WTC11 (cell line): Measurements from ENCODE around the gene BLOC1S1. TPM values are rescaled to one million over a fixed set of nuclear protein-coding genes. Genes with fewer than 3 reads are reported as not detected.

Experiments used
- ATAC-seq: fragments of 200-7000 bp; cut with Tn5 transposase; 2 replicates; pipeline ENCODE4 v1.10.0; 2021; ENCODE audit warnings: mild to moderate bottlenecking, moderate library complexity
- CTCF ChIA-PET: fragments of 300-600 bp; sonication (Branson Sonifier 250); formaldehyde crosslinking; loops from one replicate; lab custom pipeline; 2021; ENCODE audit warnings: antibody characterized with exemption; lab: Charles Lee
- POLR2A ChIA-PET: fragments of 350-600 bp; sonication (Branson Sonifier 250); formaldehyde crosslinking; loops from one replicate; lab custom pipeline; 2021; ENCODE audit warnings: antibody characterized with exemption; lab: Charles Lee
- DNase-seq: peaks from one replicate; pipeline ENCODE4 v3.0.0; 2021; ENCODE audit warnings: low spot score
- H3K27ac Mint-ChIP-seq: 2 replicates; pipeline ENCODE4 v1.8.0; 2021; ENCODE audit warnings: mixed read lengths
- H3K27me3 Mint-ChIP-seq: 2 replicates; pipeline ENCODE4 v1.8.0; 2021; ENCODE audit warnings: low read depth, mild to moderate bottlenecking, moderate library complexity, mixed read lengths
- H3K36me3 Mint-ChIP-seq: 2 replicates; pipeline ENCODE4 v1.8.0; 2021; ENCODE audit warnings: mixed read lengths
- H3K4me1 Mint-ChIP-seq: 2 replicates; pipeline ENCODE4 v1.8.0; 2022; ENCODE audit warnings: mixed read lengths
- H3K4me3 Mint-ChIP-seq: 2 replicates; pipeline ENCODE4 v1.8.0; 2021; ENCODE audit warnings: mild to moderate bottlenecking, moderate library complexity, mixed read lengths
- H3K9me3 Mint-ChIP-seq: 2 replicates; pipeline ENCODE4 v1.8.0; 2021; ENCODE audit warnings: mixed read lengths
- ATF1 ChIP-seq: sonication (generic); formaldehyde crosslinking; IDR thresholded peaks from 2 replicates; pipeline ENCODE4 v1.8.1; 2023; ENCODE audit warnings: mild to moderate bottlenecking, moderate library complexity, missing genetic modification reagents
- CREB1 ChIP-seq: sonication (generic); formaldehyde crosslinking; IDR thresholded peaks from 2 replicates; pipeline ENCODE4 v1.8.0; 2023; ENCODE audit warnings: mild to moderate bottlenecking, missing genetic modification reagents
- FOXP1 ChIP-seq: sonication (generic); formaldehyde crosslinking; IDR thresholded peaks from 2 replicates; pipeline ENCODE4 v1.8.0; 2022; ENCODE audit warnings: missing genetic modification reagents, mild to moderate bottlenecking, moderate library complexity, borderline replicate concordance
- GABPB1 ChIP-seq: sonication (generic); formaldehyde crosslinking; IDR thresholded peaks from 2 replicates; pipeline ENCODE4 v1.8.1; 2023; ENCODE audit warnings: mild to moderate bottlenecking, missing genetic modification reagents
- NFYB ChIP-seq: sonication (generic); formaldehyde crosslinking; conservative IDR thresholded peaks from 2 replicates; pipeline ENCODE4 v1.8.0; 2022; ENCODE audit warnings: low read depth, missing genetic modification reagents
- RELA ChIP-seq: sonication (generic); formaldehyde crosslinking; IDR thresholded peaks from 2 replicates; pipeline ENCODE4 v1.8.1; 2022; ENCODE audit warnings: missing genetic modification reagents, mild to moderate bottlenecking, borderline replicate concordance
- RORB ChIP-seq: fragments of 250-450 bp; sonication (Bioruptor Pico); IDR thresholded peaks from 2 replicates; pipeline ENCODE4 v1.9.0; 2021; ENCODE audit warnings: mild to moderate bottlenecking
- SMAD3 ChIP-seq: sonication (generic); formaldehyde crosslinking; IDR thresholded peaks from 2 replicates; pipeline ENCODE4 v1.8.0; 2022; ENCODE audit warnings: missing genetic modification reagents, mild to moderate bottlenecking, borderline replicate concordance
- SMAD4 ChIP-seq: sonication (generic); formaldehyde crosslinking; IDR thresholded peaks from 2 replicates; pipeline ENCODE4 v1.8.0; 2022; ENCODE audit warnings: mild to moderate bottlenecking, missing genetic modification reagents
- TEAD1 ChIP-seq: sonication (generic); formaldehyde crosslinking; IDR thresholded peaks from 2 replicates; pipeline ENCODE4 v1.8.0; 2022; ENCODE audit warnings: mild to moderate bottlenecking, missing genetic modification reagents
- TEAD4 ChIP-seq: sonication (generic); formaldehyde crosslinking; IDR thresholded peaks from 2 replicates; pipeline ENCODE4 v1.8.0; 2022; ENCODE audit warnings: mild to moderate bottlenecking, missing genetic modification reagents
- ZNF138 ChIP-seq: sonication (generic); formaldehyde crosslinking; conservative IDR thresholded peaks from 2 replicates; pipeline ENCODE4 v1.8.1; 2022; ENCODE audit warnings: mild to moderate bottlenecking, moderate library complexity, missing genetic modification reagents
- ZNF317 ChIP-seq: sonication (generic); formaldehyde crosslinking; IDR thresholded peaks from 2 replicates; pipeline ENCODE4 v1.8.1; 2023; ENCODE audit warnings: low read depth, mild to moderate bottlenecking, moderate library complexity, missing genetic modification reagents, borderline replicate concordance
- total RNA-seq: library from RNA; stranded (reverse); gene quantifications from 3 replicates; pipeline ENCODE4 v1.2.3, GENCODE V29; 2021
- TF ChIP-seq, protein P1 (sequence below): sonication (generic); formaldehyde crosslinking; IDR thresholded peaks from 2 replicates; pipeline ENCODE4 v1.8.1; 2023; ENCODE audit warnings: mild to moderate bottlenecking, missing genetic modification reagents, borderline replicate concordance
- TF ChIP-seq, protein P2 (sequence below): fragments of 250-450 bp; sonication (Bioruptor Pico); IDR thresholded peaks from 2 replicates; pipeline ENCODE4 v1.9.0; 2021; ENCODE audit warnings: mild to moderate bottlenecking
- TF ChIP-seq, protein P3 (sequence below): sonication (generic); formaldehyde crosslinking; IDR thresholded peaks from 2 replicates; pipeline ENCODE4 v1.8.1; 2023; ENCODE audit warnings: mild to moderate bottlenecking, missing genetic modification reagents, moderate library complexity
- TF ChIP-seq, protein P4 (sequence below): fragments of 250-450 bp; sonication (Bioruptor Pico); IDR thresholded peaks from 2 replicates; pipeline ENCODE4 v1.9.0; 2021; ENCODE audit warnings: mild to moderate bottlenecking, borderline replicate concordance
- TF ChIP-seq, protein P5 (sequence below): sonication (generic); formaldehyde crosslinking; IDR thresholded peaks from 2 replicates; pipeline ENCODE4 v1.8.1; 2022; ENCODE audit warnings: missing genetic modification reagents, borderline replicate concordance
- TF ChIP-seq, protein P6 (sequence below): sonication (generic); formaldehyde crosslinking; IDR thresholded peaks from 2 replicates; pipeline ENCODE4 v1.8.0; 2022; ENCODE audit warnings: mild to moderate bottlenecking, missing genetic modification reagents

The BLOC1S1 gene
- total RNA-seq, 1 experiment from 2014 or later: 81.9 TPM

DNA sequence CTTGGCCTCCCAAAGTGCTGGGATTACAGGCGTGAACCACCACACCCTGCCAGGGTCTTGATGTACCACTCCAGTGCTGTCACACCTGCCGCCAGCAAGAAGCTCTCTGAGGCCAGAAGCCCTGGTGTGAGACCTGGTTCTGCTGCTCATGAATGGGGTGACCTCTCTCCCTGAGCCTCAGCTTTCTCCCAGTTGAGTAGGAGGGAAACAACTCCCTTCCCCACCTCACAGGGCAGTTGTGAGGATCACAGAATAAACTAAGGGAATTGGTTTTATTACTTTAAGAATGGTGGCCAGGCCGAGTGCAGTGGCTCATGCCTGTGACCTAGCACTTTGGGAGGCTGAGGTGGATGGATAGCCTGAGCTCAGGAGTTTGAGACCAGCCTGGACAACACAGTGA lies 18.7 kb downstream of the BLOC1S1 start (continued):
- TF ChIP-seq, protein P1, sequence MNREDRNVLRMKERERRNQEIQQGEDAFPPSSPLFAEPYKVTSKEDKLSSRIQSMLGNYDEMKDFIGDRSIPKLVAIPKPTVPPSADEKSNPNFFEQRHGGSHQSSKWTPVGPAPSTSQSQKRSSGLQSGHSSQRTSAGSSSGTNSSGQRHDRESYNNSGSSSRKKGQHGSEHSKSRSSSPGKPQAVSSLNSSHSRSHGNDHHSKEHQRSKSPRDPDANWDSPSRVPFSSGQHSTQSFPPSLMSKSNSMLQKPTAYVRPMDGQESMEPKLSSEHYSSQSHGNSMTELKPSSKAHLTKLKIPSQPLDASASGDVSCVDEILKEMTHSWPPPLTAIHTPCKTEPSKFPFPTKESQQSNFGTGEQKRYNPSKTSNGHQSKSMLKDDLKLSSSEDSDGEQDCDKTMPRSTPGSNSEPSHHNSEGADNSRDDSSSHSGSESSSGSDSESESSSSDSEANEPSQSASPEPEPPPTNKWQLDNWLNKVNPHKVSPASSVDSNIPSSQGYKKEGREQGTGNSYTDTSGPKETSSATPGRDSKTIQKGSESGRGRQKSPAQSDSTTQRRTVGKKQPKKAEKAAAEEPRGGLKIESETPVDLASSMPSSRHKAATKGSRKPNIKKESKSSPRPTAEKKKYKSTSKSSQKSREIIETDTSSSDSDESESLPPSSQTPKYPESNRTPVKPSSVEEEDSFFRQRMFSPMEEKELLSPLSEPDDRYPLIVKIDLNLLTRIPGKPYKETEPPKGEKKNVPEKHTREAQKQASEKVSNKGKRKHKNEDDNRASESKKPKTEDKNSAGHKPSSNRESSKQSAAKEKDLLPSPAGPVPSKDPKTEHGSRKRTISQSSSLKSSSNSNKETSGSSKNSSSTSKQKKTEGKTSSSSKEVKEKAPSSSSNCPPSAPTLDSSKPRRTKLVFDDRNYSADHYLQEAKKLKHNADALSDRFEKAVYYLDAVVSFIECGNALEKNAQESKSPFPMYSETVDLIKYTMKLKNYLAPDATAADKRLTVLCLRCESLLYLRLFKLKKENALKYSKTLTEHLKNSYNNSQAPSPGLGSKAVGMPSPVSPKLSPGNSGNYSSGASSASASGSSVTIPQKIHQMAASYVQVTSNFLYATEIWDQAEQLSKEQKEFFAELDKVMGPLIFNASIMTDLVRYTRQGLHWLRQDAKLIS (CRISPR knock-in tag): no peak
- TF ChIP-seq TEAD1: no peak
- TF ChIP-seq ZNF138 (CRISPR knock-in tag): no peak
- TF ChIP-seq ZNF317: no peak
- TF ChIP-seq TEAD4 (CRISPR knock-in tag): no peak

DNA sequence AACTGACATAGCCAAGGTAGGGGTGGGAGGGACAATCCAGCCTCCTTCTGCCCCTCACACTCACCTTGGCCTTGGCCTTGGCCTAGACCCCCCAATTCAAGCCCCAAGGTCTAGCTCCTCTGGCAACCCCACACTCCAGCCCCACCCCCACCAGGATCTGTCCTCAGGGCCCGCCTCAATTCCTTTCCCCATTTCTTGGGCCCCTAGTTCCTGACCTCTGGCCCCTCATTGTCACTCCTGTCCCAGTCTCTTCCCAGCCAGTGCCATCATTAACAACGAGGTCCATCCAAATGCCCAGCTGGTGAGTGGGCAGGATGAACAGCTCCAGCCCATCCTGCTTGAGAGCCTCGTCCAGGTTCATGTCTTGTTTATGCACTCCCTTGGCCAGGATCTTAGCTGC lies 20.2 kb downstream of the BLOC1S1 start:
- DNase-seq (no peak), ATAC-seq (no peak)
- H3K27me3 Mint-ChIP-seq: peaks cover 1% of the 10 kb centered on the region; the same call in 1 of the 2 replicates
- no peak overlapping the region for H3K4me3 Mint-ChIP-seq
- H3K9me3 Mint-ChIP-seq: no peaks in the 10 kb centered on the region
- POLR2A ChIA-PET: interaction anchor here (1.4 kb wide), 1 partner anchor 93 kb away, joined by 6 read pairs; the partner anchor contains the start of gene DNAJC14
- no peak overlapping the region for H3K27ac Mint-ChIP-seq
- no peak for TF ChIP-seq SMAD4 (CRISPR knock-in tag)
- TF ChIP-seq NFYB (CRISPR knock-in tag): no peak
- TF ChIP-seq ATF1: no peak
- no peak for TF ChIP-seq CREB1
- TF ChIP-seq, protein P2, sequence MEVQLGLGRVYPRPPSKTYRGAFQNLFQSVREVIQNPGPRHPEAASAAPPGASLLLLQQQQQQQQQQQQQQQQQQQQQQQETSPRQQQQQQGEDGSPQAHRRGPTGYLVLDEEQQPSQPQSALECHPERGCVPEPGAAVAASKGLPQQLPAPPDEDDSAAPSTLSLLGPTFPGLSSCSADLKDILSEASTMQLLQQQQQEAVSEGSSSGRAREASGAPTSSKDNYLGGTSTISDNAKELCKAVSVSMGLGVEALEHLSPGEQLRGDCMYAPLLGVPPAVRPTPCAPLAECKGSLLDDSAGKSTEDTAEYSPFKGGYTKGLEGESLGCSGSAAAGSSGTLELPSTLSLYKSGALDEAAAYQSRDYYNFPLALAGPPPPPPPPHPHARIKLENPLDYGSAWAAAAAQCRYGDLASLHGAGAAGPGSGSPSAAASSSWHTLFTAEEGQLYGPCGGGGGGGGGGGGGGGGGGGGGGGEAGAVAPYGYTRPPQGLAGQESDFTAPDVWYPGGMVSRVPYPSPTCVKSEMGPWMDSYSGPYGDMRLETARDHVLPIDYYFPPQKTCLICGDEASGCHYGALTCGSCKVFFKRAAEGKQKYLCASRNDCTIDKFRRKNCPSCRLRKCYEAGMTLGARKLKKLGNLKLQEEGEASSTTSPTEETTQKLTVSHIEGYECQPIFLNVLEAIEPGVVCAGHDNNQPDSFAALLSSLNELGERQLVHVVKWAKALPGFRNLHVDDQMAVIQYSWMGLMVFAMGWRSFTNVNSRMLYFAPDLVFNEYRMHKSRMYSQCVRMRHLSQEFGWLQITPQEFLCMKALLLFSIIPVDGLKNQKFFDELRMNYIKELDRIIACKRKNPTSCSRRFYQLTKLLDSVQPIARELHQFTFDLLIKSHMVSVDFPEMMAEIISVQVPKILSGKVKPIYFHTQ (CRISPR knock-in tag): no peak
- no peak for TF ChIP-seq SMAD3 (CRISPR knock-in tag)
- TF ChIP-seq, protein P3, sequence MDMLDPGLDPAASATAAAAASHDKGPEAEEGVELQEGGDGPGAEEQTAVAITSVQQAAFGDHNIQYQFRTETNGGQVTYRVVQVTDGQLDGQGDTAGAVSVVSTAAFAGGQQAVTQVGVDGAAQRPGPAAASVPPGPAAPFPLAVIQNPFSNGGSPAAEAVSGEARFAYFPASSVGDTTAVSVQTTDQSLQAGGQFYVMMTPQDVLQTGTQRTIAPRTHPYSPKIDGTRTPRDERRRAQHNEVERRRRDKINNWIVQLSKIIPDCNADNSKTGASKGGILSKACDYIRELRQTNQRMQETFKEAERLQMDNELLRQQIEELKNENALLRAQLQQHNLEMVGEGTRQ (CRISPR knock-in tag): no peak
- no peak for TF ChIP-seq RORB (CRISPR knock-in tag)
- TF ChIP-seq, protein P4, sequence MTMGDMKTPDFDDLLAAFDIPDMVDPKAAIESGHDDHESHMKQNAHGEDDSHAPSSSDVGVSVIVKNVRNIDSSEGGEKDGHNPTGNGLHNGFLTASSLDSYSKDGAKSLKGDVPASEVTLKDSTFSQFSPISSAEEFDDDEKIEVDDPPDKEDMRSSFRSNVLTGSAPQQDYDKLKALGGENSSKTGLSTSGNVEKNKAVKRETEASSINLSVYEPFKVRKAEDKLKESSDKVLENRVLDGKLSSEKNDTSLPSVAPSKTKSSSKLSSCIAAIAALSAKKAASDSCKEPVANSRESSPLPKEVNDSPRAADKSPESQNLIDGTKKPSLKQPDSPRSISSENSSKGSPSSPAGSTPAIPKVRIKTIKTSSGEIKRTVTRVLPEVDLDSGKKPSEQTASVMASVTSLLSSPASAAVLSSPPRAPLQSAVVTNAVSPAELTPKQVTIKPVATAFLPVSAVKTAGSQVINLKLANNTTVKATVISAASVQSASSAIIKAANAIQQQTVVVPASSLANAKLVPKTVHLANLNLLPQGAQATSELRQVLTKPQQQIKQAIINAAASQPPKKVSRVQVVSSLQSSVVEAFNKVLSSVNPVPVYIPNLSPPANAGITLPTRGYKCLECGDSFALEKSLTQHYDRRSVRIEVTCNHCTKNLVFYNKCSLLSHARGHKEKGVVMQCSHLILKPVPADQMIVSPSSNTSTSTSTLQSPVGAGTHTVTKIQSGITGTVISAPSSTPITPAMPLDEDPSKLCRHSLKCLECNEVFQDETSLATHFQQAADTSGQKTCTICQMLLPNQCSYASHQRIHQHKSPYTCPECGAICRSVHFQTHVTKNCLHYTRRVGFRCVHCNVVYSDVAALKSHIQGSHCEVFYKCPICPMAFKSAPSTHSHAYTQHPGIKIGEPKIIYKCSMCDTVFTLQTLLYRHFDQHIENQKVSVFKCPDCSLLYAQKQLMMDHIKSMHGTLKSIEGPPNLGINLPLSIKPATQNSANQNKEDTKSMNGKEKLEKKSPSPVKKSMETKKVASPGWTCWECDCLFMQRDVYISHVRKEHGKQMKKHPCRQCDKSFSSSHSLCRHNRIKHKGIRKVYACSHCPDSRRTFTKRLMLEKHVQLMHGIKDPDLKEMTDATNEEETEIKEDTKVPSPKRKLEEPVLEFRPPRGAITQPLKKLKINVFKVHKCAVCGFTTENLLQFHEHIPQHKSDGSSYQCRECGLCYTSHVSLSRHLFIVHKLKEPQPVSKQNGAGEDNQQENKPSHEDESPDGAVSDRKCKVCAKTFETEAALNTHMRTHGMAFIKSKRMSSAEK (CRISPR knock-in tag): no peak
- TF ChIP-seq, protein P5, sequence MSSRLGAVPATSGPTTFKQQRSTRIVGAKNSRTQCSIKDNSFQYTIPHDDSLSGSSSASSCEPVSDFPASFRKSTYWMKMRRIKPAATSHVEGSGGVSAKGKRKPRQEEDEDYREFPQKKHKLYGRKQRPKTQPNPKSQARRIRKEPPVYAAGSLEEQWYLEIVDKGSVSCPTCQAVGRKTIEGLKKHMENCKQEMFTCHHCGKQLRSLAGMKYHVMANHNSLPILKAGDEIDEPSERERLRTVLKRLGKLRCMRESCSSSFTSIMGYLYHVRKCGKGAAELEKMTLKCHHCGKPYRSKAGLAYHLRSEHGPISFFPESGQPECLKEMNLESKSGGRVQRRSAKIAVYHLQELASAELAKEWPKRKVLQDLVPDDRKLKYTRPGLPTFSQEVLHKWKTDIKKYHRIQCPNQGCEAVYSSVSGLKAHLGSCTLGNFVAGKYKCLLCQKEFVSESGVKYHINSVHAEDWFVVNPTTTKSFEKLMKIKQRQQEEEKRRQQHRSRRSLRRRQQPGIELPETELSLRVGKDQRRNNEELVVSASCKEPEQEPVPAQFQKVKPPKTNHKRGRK (CRISPR knock-in tag): no peak
- TF ChIP-seq FOXP1 (CRISPR knock-in tag): no peak
- TF ChIP-seq, protein P6, sequence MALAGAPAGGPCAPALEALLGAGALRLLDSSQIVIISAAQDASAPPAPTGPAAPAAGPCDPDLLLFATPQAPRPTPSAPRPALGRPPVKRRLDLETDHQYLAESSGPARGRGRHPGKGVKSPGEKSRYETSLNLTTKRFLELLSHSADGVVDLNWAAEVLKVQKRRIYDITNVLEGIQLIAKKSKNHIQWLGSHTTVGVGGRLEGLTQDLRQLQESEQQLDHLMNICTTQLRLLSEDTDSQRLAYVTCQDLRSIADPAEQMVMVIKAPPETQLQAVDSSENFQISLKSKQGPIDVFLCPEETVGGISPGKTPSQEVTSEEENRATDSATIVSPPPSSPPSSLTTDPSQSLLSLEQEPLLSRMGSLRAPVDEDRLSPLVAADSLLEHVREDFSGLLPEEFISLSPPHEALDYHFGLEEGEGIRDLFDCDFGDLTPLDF (CRISPR knock-in tag): no peak
- TF ChIP-seq RELA (CRISPR knock-in tag): no peak
- no peak for TF ChIP-seq GABPB1 (CRISPR knock-in tag)
- TF ChIP-seq, all 79 proteins: peak for 0
- H3K4me1 Mint-ChIP-seq: peaks cover 24% of the 10 kb centered on the region
- CTCF ChIA-PET: interaction anchor here (1.2 to 3.8 kb wide), 8 partner anchors 8 to 82 kb away, joined by 3 to 160 read pairs (median 52); partner anchors contain the start of genes ITGA7, ORMDL2, RDH5 and SARNP
- no peaks in the 10 kb centered on the region for H3K36me3 Mint-ChIP-seq
